Suppressor macrophage treated with lipopolysaccharide for 4 hours (primary cell): ENCODE results near the gene CST3.
"Not testable (repeated sequence)": the region's sequence is repeated elsewhere in the genome, so short reads cannot be mapped to it uniquely, and the experiment has no call there.

Source experiments
- DNase-seq: peaks from one replicate; pipeline ENCODE4 v3.0.0-alpha.2; 2020

The CST3 gene, protein sequence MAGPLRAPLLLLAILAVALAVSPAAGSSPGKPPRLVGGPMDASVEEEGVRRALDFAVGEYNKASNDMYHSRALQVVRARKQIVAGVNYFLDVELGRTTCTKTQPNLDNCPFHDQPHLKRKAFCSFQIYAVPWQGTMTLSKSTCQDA

GRCh38 chr20:23637282-23638221 is at the start of gene CST3:
TSS of gene CST3 (minus strand) at chr20:23637955. CDS start at chr20:23637862, 93 bp downstream.
- peak; percentile 82 for DNase-seq

GRCh38 chr20:23686046-23686750 is 48.4 kb upstream of the CST3 start:
- no peak for DNase-seq

GRCh38 chr20:23685529-23685896 is 47.8 kb upstream of the CST3 start:
- DNase-seq = not testable (repeated sequence)

- DNase-seq = no peak
Observed at GRCh38 chr20:23684261-23684660, 46.5 kb upstream of the CST3 start.

GRCh38 chr20:23683807-23684206 is 46.1 kb upstream of the CST3 start:
- DNase-seq = no peak

- DNase-seq = no peak
Observed at GRCh38 chr20:23683281-23683680, 45.5 kb upstream of the CST3 start.

DNA sequence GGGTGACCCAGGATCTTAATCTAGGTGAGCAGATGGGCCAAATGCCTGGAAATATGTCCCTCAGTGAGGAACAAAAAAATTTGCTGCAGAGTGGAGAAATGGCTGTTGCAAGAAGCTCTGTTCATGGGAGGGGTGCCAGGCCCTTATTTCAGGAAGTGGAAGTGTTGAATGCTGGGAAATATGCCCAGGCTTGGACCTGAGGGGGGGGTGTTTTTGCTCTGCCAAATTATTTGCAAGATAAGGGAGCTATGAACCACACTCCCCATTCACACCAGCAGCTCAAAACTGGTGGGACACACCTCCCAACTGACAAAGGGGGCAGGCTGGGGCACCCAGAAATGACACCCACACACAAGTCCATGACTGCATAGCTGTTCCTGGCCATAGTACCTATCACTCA is 42.4 kb upstream of the CST3 start:
- no peak for DNase-seq

DNA sequence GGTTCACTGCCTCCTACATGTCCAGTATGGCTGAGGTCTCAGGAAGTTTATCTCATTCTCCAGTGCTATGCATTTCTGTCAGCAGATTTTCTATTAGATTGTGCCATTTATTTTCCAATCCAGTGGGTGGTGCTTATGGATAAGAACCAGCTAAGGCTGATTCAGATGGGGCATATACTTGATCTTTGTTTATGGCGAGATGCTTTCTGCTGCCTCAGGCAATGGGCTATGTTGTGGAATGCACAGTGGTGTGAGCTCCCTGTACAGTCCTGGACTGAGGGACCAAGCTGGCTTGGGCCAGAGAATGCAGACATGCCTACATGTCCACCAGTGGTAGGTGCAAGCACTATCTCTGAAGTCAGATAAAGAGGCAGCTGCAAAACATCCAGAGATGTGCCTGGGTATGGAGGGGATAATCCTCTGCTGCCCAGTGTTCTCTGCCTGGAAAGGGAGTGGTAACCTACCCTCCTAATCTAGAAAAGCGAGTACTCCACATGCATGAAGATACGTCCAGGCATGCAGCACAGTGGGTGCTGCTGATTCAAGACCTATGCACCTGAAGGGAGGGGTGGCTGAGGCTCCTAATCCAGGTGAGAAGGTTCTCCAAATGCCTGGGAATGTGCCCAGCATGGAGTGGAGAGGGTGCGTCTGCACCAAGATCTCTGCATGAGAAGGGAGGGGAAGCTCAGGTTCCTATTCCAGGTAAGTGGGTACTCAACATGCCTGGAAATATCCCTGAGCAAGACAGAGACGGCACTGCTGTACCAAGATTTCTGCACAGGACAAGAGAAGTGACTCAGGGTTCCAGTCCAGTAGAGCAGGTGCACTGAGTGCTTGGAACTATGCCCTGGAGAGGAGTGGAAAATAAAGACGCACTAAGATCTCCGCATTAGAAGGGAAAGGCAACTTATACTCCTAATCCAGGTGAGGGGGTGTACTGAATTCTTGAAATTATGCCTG is 41.7 kb upstream of the CST3 start:
- no peak for DNase-seq

GRCh38 chr20:23673209-23673608 is 35.5 kb upstream of the CST3 start:
- no peak for DNase-seq

DNA sequence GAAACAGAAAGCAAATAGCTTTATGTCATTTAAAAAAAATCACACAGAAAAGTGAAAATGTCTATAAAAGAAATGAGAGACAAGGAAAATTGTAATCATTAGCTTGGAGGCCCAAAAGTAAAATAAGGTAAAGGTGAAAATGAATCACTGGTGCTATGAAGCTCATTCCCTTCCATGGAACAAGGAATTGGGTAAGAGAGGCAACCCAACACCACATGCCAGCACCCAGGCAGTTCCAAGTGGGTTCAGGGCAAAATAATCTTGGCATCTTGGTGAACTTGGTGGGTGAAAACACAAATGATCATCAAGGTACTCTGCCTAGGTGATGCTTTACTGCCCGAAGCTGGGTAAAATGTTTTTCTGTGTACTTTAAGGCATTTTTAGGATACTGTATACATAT is 34.4 kb upstream of the CST3 start:
- DNase-seq = no peak

GRCh38 chr20:23671479-23671878 is 33.7 kb upstream of the CST3 start:
- DNase-seq = no peak

GRCh38 chr20:23670361-23670760 is 32.6 kb upstream of the CST3 start:
- DNase-seq = no peak

- no peak for DNase-seq
Observed at GRCh38 chr20:23669866-23670265, 32.1 kb upstream of the CST3 start.

- DNase-seq = no peak
Observed at GRCh38 chr20:23669327-23669726, 31.6 kb upstream of the CST3 start.

DNA sequence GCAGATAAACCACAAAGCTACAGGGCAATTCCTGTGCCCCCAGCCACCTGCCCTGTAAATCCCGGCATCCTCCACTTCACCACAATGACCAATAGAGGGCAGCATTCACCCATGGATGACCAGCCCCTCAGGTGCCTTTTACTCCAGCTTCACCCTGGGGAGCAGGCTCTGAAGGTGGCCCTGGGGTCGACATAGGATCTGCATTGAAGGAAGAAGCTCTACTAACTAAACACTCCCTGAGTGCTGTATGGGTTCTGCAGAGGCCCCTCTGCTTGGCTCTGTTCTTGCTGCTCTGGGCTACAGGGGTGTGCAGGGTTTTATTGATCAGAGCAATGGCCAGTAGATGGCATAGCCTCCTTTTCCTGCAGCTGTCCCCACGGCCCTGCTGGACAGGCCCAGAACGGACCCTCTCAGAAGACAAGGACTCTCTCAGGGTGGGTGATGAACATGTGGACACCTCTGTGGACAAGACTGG is 30.8 kb upstream of the CST3 start:
- DNase-seq = peak; percentile 72

DNA sequence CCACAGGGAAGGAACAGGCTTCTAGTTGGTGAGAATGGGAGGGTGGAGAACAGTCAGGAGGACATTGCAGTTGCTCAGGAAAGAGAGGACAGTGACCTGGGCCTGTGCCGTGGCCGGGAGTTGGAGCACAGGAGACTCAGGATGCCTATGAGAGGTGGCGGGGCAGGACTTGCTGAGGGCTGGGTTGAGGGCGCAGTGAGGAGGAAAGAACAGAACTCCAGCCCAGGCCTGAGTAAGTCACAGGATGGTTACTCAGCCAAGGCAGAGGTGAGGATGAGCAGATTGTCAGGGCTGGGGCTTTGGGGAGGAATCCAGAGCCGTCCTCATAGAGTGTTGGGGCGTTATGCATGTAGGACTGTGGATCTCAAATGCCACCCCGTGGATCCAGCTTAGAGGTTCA is 29.9 kb upstream of the CST3 start:
- no peak for DNase-seq

DNA sequence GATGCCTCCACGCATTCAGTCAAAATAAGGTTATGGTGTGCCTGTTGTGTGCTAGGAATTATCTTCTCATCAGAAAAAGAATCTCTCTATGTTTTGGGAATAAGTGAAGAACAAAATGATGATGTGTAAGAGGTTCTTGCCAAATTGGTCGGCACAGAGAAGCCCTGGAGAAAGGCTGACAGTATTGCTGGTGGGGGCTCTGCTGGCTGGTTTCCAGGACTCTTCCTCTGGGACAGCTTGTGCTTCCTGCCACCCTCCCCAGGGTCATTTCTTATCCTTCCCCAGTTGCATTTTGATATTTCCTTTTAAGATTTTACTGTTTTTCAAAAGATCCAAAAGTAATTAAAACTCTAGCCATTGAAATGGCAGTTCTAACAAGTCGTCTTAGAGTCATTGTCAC is 28.9 kb upstream of the CST3 start:
- DNase-seq = no peak

GRCh38 chr20:23666189-23666588 is 28.4 kb upstream of the CST3 start:
- no peak for DNase-seq

GRCh38 chr20:23664954-23665353 is 27.2 kb upstream of the CST3 start:
- no peak for DNase-seq

- DNase-seq = not testable (repeated sequence)
Observed at GRCh38 chr20:23664046-23664445, 26.3 kb upstream of the CST3 start.

DNA sequence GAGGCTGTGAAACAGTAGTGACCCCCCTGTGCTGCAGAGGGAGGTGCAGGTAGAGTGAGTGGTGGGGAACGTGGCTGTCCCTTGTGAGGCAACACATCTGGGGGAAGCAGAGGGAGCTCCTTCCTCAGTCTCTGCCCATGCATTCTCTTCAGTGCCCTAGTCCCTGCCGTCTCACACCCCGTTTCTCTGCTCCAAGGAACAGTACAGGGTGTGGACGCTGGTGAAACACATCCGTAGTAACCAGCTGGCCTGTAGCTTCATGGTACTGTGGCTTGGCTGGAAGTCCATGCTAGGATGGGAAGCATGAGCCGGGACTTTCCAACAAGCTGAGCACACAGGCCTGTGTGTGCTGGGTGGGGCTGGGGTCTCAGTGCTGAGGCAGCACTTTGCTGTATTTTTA is 25.4 kb upstream of the CST3 start:
- no peak for DNase-seq

GRCh38 chr20:23662276-23662870 is 24.6 kb upstream of the CST3 start:
- no peak for DNase-seq
